Endothelial cell of umbilical vein (primary cell): ENCODE data around the gene TMEM50B. TPM values are rescaled to one million over a fixed set of nuclear protein-coding genes. Genes with fewer than 3 reads are reported as not detected.

Experiments
- BruUV-seq: library from RNA; stranded (reverse); fragments of 400-500 nt; replicated peaks from 2 replicates; lab custom pipeline; 2021; lab: Mats Ljungman, UMichigan
- CTCF ChIA-PET: fragments of 300-600, 350-600 bp; sonication (Branson Sonifier 250); formaldehyde crosslinking; loops from one replicate; lab custom pipeline; 2021; ENCODE audit warnings: antibody characterized with exemption, inconsistent platforms; lab: Charles Lee
- POLR2A ChIA-PET: fragments of 300-600, 350-600 bp; sonication (Branson Sonifier 250); formaldehyde crosslinking; loops from one replicate; lab custom pipeline; 2021; ENCODE audit warnings: antibody characterized with exemption, inconsistent platforms; lab: Charles Lee
- DNase-seq: peaks from one replicate; pipeline ENCODE4 v3.0.0-alpha.2; 2011; ENCODE audit warnings: low read depth, low spot score
- FAIRE-seq: peaks from 2 replicates; lab custom pipeline; 2011; peaks lifted over from hg19 to GRCh38; lab: Jason Lieb, UNC
- H2AFZ ChIP-seq: 2 replicates; pipeline ENCODE4 v1.6.0; 2012; ENCODE audit warnings: low read depth, low read length, control low read depth, inconsistent platforms
- H3K27ac ChIP-seq: 2 replicates; pipeline ENCODE4 v1.5.1; 2011; ENCODE audit warnings: low read depth, mild to moderate bottlenecking, control low read depth, low read length, moderate library complexity; ENCODE audit not compliant: insufficient read depth
- H3K27me3 ChIP-seq, 2 experiments: 2 replicates each; pipeline versions ENCODE4 v1.6.0 to v1.6.1; 2011; ENCODE audit warnings: low read length in 2 of 2, mixed read lengths in 1 of 2; ENCODE audit not compliant: control insufficient read depth in 2 of 2, insufficient read depth in 2 of 2
- H3K36me3 ChIP-seq, 2 experiments: 2 replicates in 1 of 2; 3 replicates in 1 of 2; pipeline ENCODE4 v1.5.1; 2011; ENCODE audit warnings: low read length in 2 of 2, mild to moderate bottlenecking in 1 of 2, moderate library complexity in 1 of 2; ENCODE audit not compliant: control insufficient read depth in 2 of 2, insufficient read depth in 2 of 2; ENCODE audit errors: extremely low read depth in 1 of 2
- H3K4me1 ChIP-seq: 3 replicates; pipeline ENCODE4 v1.5.1; 2011; ENCODE audit warnings: mild to moderate bottlenecking, low read length; ENCODE audit not compliant: control insufficient read depth, insufficient read depth; ENCODE audit errors: extremely low read depth
- H3K4me2 ChIP-seq: 2 replicates; pipeline ENCODE4 v1.6.1; 2011; ENCODE audit warnings: low read length, control low read depth, mixed read lengths; ENCODE audit not compliant: insufficient read depth
- H3K4me3 ChIP-seq, 3 experiments: fragments of 200-600 bp in 1 of 3; sonication (generic), shearing (Covaris generic) in 1 of 3; replicated peaks in 1 of 3; 2 replicates each; pipeline ENCODE4 v1.5.1; 2011 to 2016; ENCODE audit warnings: control low read depth in 3 of 3, low read length in 3 of 3, mild to moderate bottlenecking in 2 of 3, inconsistent platforms in 1 of 3, low read depth in 1 of 3, moderate library complexity in 1 of 3; ENCODE audit not compliant: insufficient read depth in 1 of 3
- H3K79me2 ChIP-seq: 2 replicates; pipeline ENCODE4 v1.6.0; 2012; ENCODE audit warnings: low read length, inconsistent platforms; ENCODE audit not compliant: control insufficient read depth, insufficient read depth
- H3K9ac ChIP-seq: replicated peaks from 2 replicates; pipeline ENCODE3; 2011; ENCODE audit warnings: low read length, control low read depth; ENCODE audit not compliant: insufficient read depth; ENCODE audit errors: extremely low read depth
- H3K9me1 ChIP-seq: replicated peaks from 3 replicates; pipeline ENCODE4 v1.6.0; 2011; ENCODE audit warnings: mild to moderate bottlenecking, low read length; ENCODE audit not compliant: control insufficient read depth, insufficient read depth; ENCODE audit errors: extremely low read depth
- H3K9me3 ChIP-seq: replicated peaks from 2 replicates; pipeline ENCODE4 v1.5.1; 2012; ENCODE audit warnings: low read length, inconsistent platforms; ENCODE audit not compliant: control insufficient read depth, insufficient read depth
- H4K20me1 ChIP-seq: replicated peaks from 2 replicates; pipeline ENCODE3; 2011; ENCODE audit warnings: mild to moderate bottlenecking, low read length; ENCODE audit not compliant: control insufficient read depth, insufficient read depth; ENCODE audit errors: extremely low read depth
- EZH2 ChIP-seq: IDR thresholded peaks from 2 replicates; pipeline ENCODE4 v1.6.1; 2012; ENCODE audit warnings: borderline replicate concordance, low read depth, mild to moderate bottlenecking, moderate library complexity, low read length, inconsistent platforms; ENCODE audit not compliant: severe bottlenecking
- FOS ChIP-seq: IDR thresholded peaks from 2 replicates; pipeline ENCODE4 v1.6.1; 2011; ENCODE audit warnings: mild to moderate bottlenecking, low read length, moderate library complexity, borderline replicate concordance; ENCODE audit not compliant: insufficient read depth
- GATA2 ChIP-seq: IDR thresholded peaks from 2 replicates; pipeline ENCODE4 v1.7.0; 2011; ENCODE audit warnings: low read depth, mild to moderate bottlenecking, moderate library complexity, mixed read lengths, low read length; ENCODE audit not compliant: insufficient read length, insufficient read depth
- JUN ChIP-seq: IDR thresholded peaks from 2 replicates; pipeline ENCODE4 v1.6.1; 2011; ENCODE audit warnings: borderline replicate concordance, low read depth; ENCODE audit not compliant: insufficient read length, insufficient read depth
- MYC ChIP-seq: IDR thresholded peaks from one replicate; pipeline ENCODE4 v1.6.1; 2011; ENCODE audit warnings: mild to moderate bottlenecking, low read depth, low read length
- POLR2A ChIP-seq: IDR thresholded peaks from 2 replicates; pipeline ENCODE4 v1.6.1; 2012; ENCODE audit warnings: low read depth, mild to moderate bottlenecking, control low read depth, low read length
- POLR2AphosphoS5 ChIP-seq: IDR thresholded peaks from 2 replicates; pipeline ENCODE4 v1.6.1; 2012; ENCODE audit warnings: low read depth, mild to moderate bottlenecking, control low read depth, low read length, moderate library complexity; ENCODE audit not compliant: insufficient read depth
- dilution Hi-C: fragments of 300-500 bp; cut with MboI; formaldehyde crosslinking; loops from one replicate; pipeline ENCODE4 v1.15.0; 2019; ENCODE audit warnings: low sequenced_read_pairs; ENCODE audit not compliant: extremely low pct_ligation_motif_present
- intact Hi-C: fragments of 100-400 bp; cut with micrococcal nuclease; formaldehyde crosslinking; loops from one replicate; pipeline ENCODE4 v1.10.0; 2022
- polyA plus RNA-seq, 4 experiments: library from polyadenylated mRNA; depleted of rRNA in 3 of 4; stranded (reverse) in 3 of 4; unstranded in 1 of 4; fragments of >200 nt; gene quantifications; 2 replicates each; pipeline versions ENCODE4 v1.2.1 to v1.2.3, GENCODE V29; 2011 to 2012; ENCODE audit warnings: missing spikeins in 1 of 4
- total RNA-seq: library from RNA; stranded (reverse); gene quantifications from 2 replicates; pipeline ENCODE4 v1.2.3, GENCODE V29; 2021
- TF ChIP-seq, protein P1 (sequence below): IDR thresholded peaks from 2 replicates; pipeline ENCODE4 v1.6.1; 2011; ENCODE audit not compliant: insufficient read depth, insufficient read length
- TF ChIP-seq, protein P2 (sequence below), 2 donors: IDR thresholded peaks; 1 replicate in 1 of 2; 2 replicates in 1 of 2; pipeline ENCODE4 v1.5.1; 2011; ENCODE audit warnings: low read length in 2 of 2, mild to moderate bottlenecking in 2 of 2, moderate library complexity in 2 of 2, control low read depth in 1 of 2, inconsistent platforms in 1 of 2, low read depth in 1 of 2; ENCODE audit not compliant: insufficient read depth in 1 of 2; ENCODE audit errors: extremely low read depth in 1 of 2

Gene TMEM50B
- total and polyA plus RNA-seq, 2 donors (not counting 3 experiments of a cell fraction or from before 2014, with no cell fraction given): 25.1 to 29.3 TPM

GRCh38 chr21:33437140-33437539 is 42.6 kb downstream of the TMEM50B start:
- H3K79me2 ChIP-seq: no peaks in the 10 kb centered on the region
- no peak overlapping the region for H3K4me2 ChIP-seq
- POLR2A ChIA-PET: no interaction called here
- H4K20me1 ChIP-seq: no peaks in the 10 kb centered on the region
- dilution Hi-C loops (no loop called here), intact Hi-C loops (no loop called here)
- peaks cover 10 to 20% of the 10 kb centered on the region in 2 experiments for H3K36me3 ChIP-seq
- H3K9me3 ChIP-seq: no peaks in the 10 kb centered on the region
- H3K9me1 ChIP-seq: no peaks in the 10 kb centered on the region
- no TSS peak for BruUV-seq
- no peaks in the 10 kb centered on the region for H3K27me3 ChIP-seq
- no peak overlapping the region for H3K9ac ChIP-seq
- H3K4me3 ChIP-seq: no peak overlapping the region
- H3K4me1 ChIP-seq: peaks cover 15% of the 10 kb centered on the region
- no peak overlapping the region for H2AFZ ChIP-seq
- FAIRE-seq (no peak), DNase-seq (no peak)
- H3K27ac ChIP-seq: no peak overlapping the region
- TF ChIP-seq, protein P1, sequence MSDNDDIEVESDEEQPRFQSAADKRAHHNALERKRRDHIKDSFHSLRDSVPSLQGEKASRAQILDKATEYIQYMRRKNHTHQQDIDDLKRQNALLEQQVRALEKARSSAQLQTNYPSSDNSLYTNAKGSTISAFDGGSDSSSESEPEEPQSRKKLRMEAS: no peak
- TF ChIP-seq JUN (no peak), EZH2 (no peak), MYC (no peak), FOS (no peak), POLR2AphosphoS5 (no peak), POLR2A (no peak), GATA2 (no peak)
- TF ChIP-seq, protein P2, sequence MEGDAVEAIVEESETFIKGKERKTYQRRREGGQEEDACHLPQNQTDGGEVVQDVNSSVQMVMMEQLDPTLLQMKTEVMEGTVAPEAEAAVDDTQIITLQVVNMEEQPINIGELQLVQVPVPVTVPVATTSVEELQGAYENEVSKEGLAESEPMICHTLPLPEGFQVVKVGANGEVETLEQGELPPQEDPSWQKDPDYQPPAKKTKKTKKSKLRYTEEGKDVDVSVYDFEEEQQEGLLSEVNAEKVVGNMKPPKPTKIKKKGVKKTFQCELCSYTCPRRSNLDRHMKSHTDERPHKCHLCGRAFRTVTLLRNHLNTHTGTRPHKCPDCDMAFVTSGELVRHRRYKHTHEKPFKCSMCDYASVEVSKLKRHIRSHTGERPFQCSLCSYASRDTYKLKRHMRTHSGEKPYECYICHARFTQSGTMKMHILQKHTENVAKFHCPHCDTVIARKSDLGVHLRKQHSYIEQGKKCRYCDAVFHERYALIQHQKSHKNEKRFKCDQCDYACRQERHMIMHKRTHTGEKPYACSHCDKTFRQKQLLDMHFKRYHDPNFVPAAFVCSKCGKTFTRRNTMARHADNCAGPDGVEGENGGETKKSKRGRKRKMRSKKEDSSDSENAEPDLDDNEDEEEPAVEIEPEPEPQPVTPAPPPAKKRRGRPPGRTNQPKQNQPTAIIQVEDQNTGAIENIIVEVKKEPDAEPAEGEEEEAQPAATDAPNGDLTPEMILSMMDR (IDR thresholded peaks at IDR 0.05; ENCODE audit: extremely low read depth in 1 of 2, insufficient read depth in 1 of 2, low read depth in 1 of 2, low read length in 2 of 2): no peak
- CTCF ChIA-PET: interaction anchor here (0.8 to 2.6 kb wide), 4 partner anchors 8 to 240 kb away, joined by 3 to 8 read pairs (median 4); no protein-coding TSS in a partner anchor
